Nucleus accumbens (tissue), 56 donors: ENCODE data around the gene CCDC124.

Experiments
- DNase-seq, 56 donors: peaks; one replicate each; lab custom pipeline; 2025; lab: John Stamatoyannopoulos, UW

CCDC124 gene

GRCh38 chr19:17933414-17934129 lies 757 bp downstream of the CCDC124 start:
- peak in 1 of 56 donors; percentile 0 for DNase-seq

- no peak for DNase-seq
Measured at GRCh38 chr19:17936379-17936778, 3.6 kb downstream of the CCDC124 start.

- no peak for DNase-seq
Measured at GRCh38 chr19:17937371-17937900, 4.6 kb downstream of the CCDC124 start.

GRCh38 chr19:17938092-17938845 lies 5.5 kb downstream of the CCDC124 start:
- DNase-seq = peak in 49 of 56 donors; percentile 6 to 87 (median 52)

- DNase-seq = no peak
Measured at GRCh38 chr19:17942181-17942580, 9.4 kb downstream of the CCDC124 start.

GRCh38 chr19:17942582-17943273 lies 9.9 kb downstream of the CCDC124 start:
- DNase-seq = no peak

GRCh38 chr19:17943274-17944221 lies 10.7 kb downstream of the CCDC124 start:
- DNase-seq = peak in 1 of 56 donors; percentile 0

- DNase-seq = peak in 4 of 56 donors; percentile 2 to 9 (median 8)
Measured at GRCh38 chr19:17944301-17944700, 11.5 kb downstream of the CCDC124 start.

- DNase-seq = peak in 5 of 56 donors; percentile 19 to 66 (median 53)
Measured at GRCh38 chr19:17946965-17947784, 14.4 kb downstream of the CCDC124 start.

- peak in 54 of 56 donors; percentile 58 to 98 (median 84) for DNase-seq
Measured at GRCh38 chr19:17947815-17948513, 15.1 kb downstream of the CCDC124 start.

GRCh38 chr19:17948514-17948900 lies 15.7 kb downstream of the CCDC124 start:
- DNase-seq = peak in 6 of 56 donors; percentile 22 to 63 (median 47)

GRCh38 chr19:17948931-17949930 lies 16.4 kb downstream of the CCDC124 start:
- DNase-seq = no peak

GRCh38 chr19:17949956-17950309 lies 17.1 kb downstream of the CCDC124 start:
- no peak for DNase-seq

GRCh38 chr19:17950310-17951156 lies 17.7 kb downstream of the CCDC124 start:
- peak in 1 of 56 donors; percentile 19 for DNase-seq

GRCh38 chr19:17951157-17951989 lies 18.6 kb downstream of the CCDC124 start:
- DNase-seq = no peak
